22Rv1 (cell line): ENCODE results near the gene ATXN2L.
"Not testable (repeated sequence)": the region's sequence is repeated elsewhere in the genome, so short reads cannot be mapped to it uniquely, and the experiment has no call there.

Source experiments
- CTCF ChIP-seq: fragments of 450-650 bp; IDR thresholded peaks from 2 replicates; pipeline ENCODE4 v1.5.1; 2017; ENCODE audit warnings: mild to moderate bottlenecking
- ZFX ChIP-seq: fragments of 450-650 bp; IDR thresholded peaks from 2 replicates; pipeline ENCODE4 v1.6.1; 2017; ENCODE audit warnings: antibody characterized with exemption, borderline replicate concordance

GRCh38 chr16:28867646-28868045 is 44.8 kb downstream of the ATXN2L start:
- not testable (repeated sequence) for TF ChIP-seq CTCF, ZFX
